Brain microvascular endothelial cell (primary cell): Measurements from ENCODE around the gene SPHK2.

Experiments
- DNase-seq: peaks from one replicate; pipeline ENCODE4 v3.0.0-alpha.2; 2020
- H3K27ac ChIP-seq: fragments of 250-450 bp; sonication (Bioruptor Pico); 2 replicates; pipeline ENCODE4 v1.5.1; 2020; ENCODE audit warnings: mild to moderate bottlenecking, moderate library complexity
- H3K27me3 ChIP-seq: fragments of 250-450 bp; sonication (Bioruptor Pico); replicated peaks from 2 replicates; pipeline ENCODE4 v1.5.1; 2020; ENCODE audit warnings: mild to moderate bottlenecking
- H3K36me3 ChIP-seq: fragments of 250-450 bp; sonication (Bioruptor Pico); replicated peaks from 2 replicates; pipeline ENCODE4 v1.5.1; 2020; ENCODE audit warnings: mild to moderate bottlenecking
- H3K4me3 ChIP-seq: 2 replicates; pipeline ENCODE4 v1.5.1; 2011; ENCODE audit warnings: low read depth, mild to moderate bottlenecking, control low read depth, low read length, moderate library complexity
- CTCF ChIP-seq: IDR thresholded peaks from 2 replicates; pipeline ENCODE4 v1.5.1; 2011; ENCODE audit warnings: low read depth, mild to moderate bottlenecking, moderate library complexity, low read length, control low read depth, inconsistent platforms; ENCODE audit errors: missing control alignments
- in situ Hi-C: cut with HindIII; loops from 2 replicates; pipeline ENCODE4 v1.10.0; 2017; ENCODE audit warnings: low sequenced_read_pairs, low pct_ligation_motif_present

SPHK2 gene

GRCh38 chr19:48670699-48671445 is 51.6 kb downstream of the SPHK2 start:
- no peaks in the 10 kb centered on the region for H3K27me3 ChIP-seq
- DNase-seq: no peak
- no peak for TF ChIP-seq CTCF
- H3K36me3 ChIP-seq: no peaks in the 10 kb centered on the region
- in situ Hi-C loops: no loop called here
- no peak overlapping the region for H3K27ac ChIP-seq
- no peak overlapping the region for H3K4me3 ChIP-seq

- Histone ChIP-seq H3K27ac (no peak overlapping the region), H3K27me3 (no peaks in the 10 kb centered on the region), H3K4me3 (no peak overlapping the region), H3K36me3 (no peaks in the 10 kb centered on the region)
- no peak for TF ChIP-seq CTCF
- no peak for DNase-seq
- in situ Hi-C loops: no loop called here
Measured at GRCh38 chr19:48671446-48671995, 52.2 kb downstream of the SPHK2 start.

- Histone ChIP-seq H3K4me3 (no peak within 1 kb of the TSS), H3K36me3 (no peaks in the 10 kb centered on the region), H3K27ac (no peak within 1 kb of the TSS), H3K27me3 (no peaks in the 10 kb centered on the region)
- in situ Hi-C loops: no loop called here
- no peak for DNase-seq
- TF ChIP-seq CTCF: no peak
Measured at GRCh38 chr19:48672994-48673393, 53.7 kb downstream of the SPHK2 start, which contains the start of gene NTN5. NTN5 (minus strand) TSS chr19:48673017; CDS start chr19:48670986, 2,031 bp downstream.

GRCh38 chr19:48673436-48674100 is 54.3 kb downstream of the SPHK2 start:
- no peak overlapping the region for H3K27ac ChIP-seq
- no peaks in the 10 kb centered on the region for H3K27me3 ChIP-seq
- in situ Hi-C loops: no loop called here

DNA sequence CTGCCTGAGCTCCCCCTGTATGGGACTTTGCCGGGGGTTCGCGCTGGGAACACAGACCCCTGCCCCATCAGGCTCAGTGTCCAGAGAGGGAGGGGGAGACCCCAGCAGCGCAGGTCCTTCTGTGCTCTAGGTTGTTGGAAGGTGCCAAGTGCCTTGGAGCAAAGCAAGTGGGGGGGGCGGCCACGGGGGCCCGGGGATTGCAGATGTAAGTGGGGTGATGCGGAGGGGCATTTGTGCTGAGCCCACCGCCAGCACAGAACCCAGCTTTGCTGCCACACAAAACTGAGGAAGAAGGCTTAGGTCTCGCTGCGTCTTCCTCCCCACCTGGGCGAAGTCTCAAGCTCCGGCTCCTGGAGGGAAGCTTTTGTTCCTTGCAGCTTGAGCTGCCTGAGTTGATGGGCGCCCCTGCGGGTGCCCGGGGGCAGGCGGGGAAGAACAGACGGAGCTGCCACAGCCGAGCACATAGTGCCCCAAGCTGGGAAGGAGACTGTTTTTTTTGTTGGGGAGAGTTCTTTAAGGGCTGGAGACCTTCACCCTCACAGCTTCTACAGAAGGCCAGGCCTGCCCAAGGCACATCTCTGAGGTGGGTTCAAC is 55.0 kb downstream of the SPHK2 start:
- Histone ChIP-seq H3K4me3 (no peak overlapping the region), H3K36me3 (no peaks in the 10 kb centered on the region), H3K27ac (no peak overlapping the region), H3K27me3 (no peaks in the 10 kb centered on the region)
- TF ChIP-seq CTCF: no peak
- no peak for DNase-seq
- in situ Hi-C loops: no loop called here

More at GRCh38 chr19:48673436-48674100, 54.3 kb downstream of the SPHK2 start:
- TF ChIP-seq CTCF: no peak
- no peaks in the 10 kb centered on the region for H3K36me3 ChIP-seq
- no peak for DNase-seq
- H3K4me3 ChIP-seq: no peak overlapping the region
